ENCODE data around the gene FNIP1.

FNIP1 gene

GRCh38 chr5:131747180-131748105 lies 49.4 kb downstream of the FNIP1 start:
- no peak for TF ChIP-seq TAF1 (IDR thresholded peaks at IDR 0.05; ENCODE audit: low read depth)
- no peak for TF ChIP-seq RAD21 (IDR thresholded peaks at IDR 0.05; ENCODE audit: low read depth)
- TF ChIP-seq REST (IDR thresholded peaks at IDR 0.05; ENCODE audit: low read depth) = no peak

DNA sequence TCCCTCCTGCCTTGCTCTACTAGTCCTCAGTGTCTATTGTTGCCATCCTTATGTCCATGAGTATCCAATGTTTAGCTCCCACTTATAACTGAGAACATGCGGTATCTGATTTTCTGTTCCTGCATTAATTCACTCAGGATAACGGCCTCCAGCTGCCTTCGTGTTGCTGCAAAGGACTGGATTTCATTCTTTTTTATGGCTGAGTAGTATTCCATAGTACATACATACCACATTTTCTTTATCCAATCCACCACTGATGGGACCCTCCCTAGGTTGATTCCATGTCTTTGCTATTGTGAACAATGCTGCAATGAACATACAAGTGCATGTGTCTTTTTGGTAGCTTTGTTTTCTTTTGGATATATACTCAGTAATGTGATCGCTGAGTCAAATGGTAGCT lies 50.4 kb downstream of the FNIP1 start:
- TF ChIP-seq EP300 (IDR thresholded peaks at IDR 0.05; ENCODE audit: borderline replicate concordance) = no peak
- TF ChIP-seq REST (IDR thresholded peaks at IDR 0.05; ENCODE audit: low read depth) = no peak
- no peak for TF ChIP-seq YY1 (IDR thresholded peaks at IDR 0.05; ENCODE audit: low read depth)
- no peak for TF ChIP-seq NFIC (IDR thresholded peaks at IDR 0.05)
- TF ChIP-seq RAD21 (IDR thresholded peaks at IDR 0.05; ENCODE audit: low read depth) = no peak
- no peak for TF ChIP-seq MAX (IDR thresholded peaks at IDR 0.05)
- TF ChIP-seq TCF12 (IDR thresholded peaks at IDR 0.05; ENCODE audit: low read depth) = no peak
- no peak for TF ChIP-seq ZBTB7A (IDR thresholded peaks at IDR 0.05; ENCODE audit: low read depth)
- TF ChIP-seq USF1 (IDR thresholded peaks at IDR 0.05) = no peak
- no peak for TF ChIP-seq TAF1 (IDR thresholded peaks at IDR 0.05; ENCODE audit: low read depth)
- TF ChIP-seq TEAD4 (IDR thresholded peaks at IDR 0.05) = no peak
- no peak for TF ChIP-seq EGR1 (IDR thresholded peaks at IDR 0.05)
- TF ChIP-seq FOXM1 (IDR thresholded peaks at IDR 0.05; ENCODE audit: borderline replicate concordance, low read depth) = no peak
- TF ChIP-seq CREB1 (IDR thresholded peaks at IDR 0.05; ENCODE audit: low read depth) = no peak

GRCh38 chr5:131745703-131746102 lies 51.1 kb downstream of the FNIP1 start:
- TF ChIP-seq YY1 (IDR thresholded peaks at IDR 0.05; ENCODE audit: low read depth) = no peak
- TF ChIP-seq EGR1 (IDR thresholded peaks at IDR 0.05) = no peak
- no peak for TF ChIP-seq EP300 (IDR thresholded peaks at IDR 0.05; ENCODE audit: borderline replicate concordance)
- no peak for TF ChIP-seq ZBTB7A (IDR thresholded peaks at IDR 0.05; ENCODE audit: low read depth)
- TF ChIP-seq TAF1 (IDR thresholded peaks at IDR 0.05; ENCODE audit: low read depth) = no peak
- no peak for TF ChIP-seq TCF12 (IDR thresholded peaks at IDR 0.05; ENCODE audit: low read depth)
- TF ChIP-seq MAX (IDR thresholded peaks at IDR 0.05) = no peak
- TF ChIP-seq CREB1 (IDR thresholded peaks at IDR 0.05; ENCODE audit: low read depth) = no peak
- TF ChIP-seq FOXM1 (IDR thresholded peaks at IDR 0.05; ENCODE audit: borderline replicate concordance, low read depth) = no peak
- no peak for TF ChIP-seq RAD21 (IDR thresholded peaks at IDR 0.05; ENCODE audit: low read depth)
- no peak for TF ChIP-seq TEAD4 (IDR thresholded peaks at IDR 0.05)
- TF ChIP-seq USF1 (IDR thresholded peaks at IDR 0.05) = no peak
- no peak for TF ChIP-seq REST (IDR thresholded peaks at IDR 0.05; ENCODE audit: low read depth)

DNA sequence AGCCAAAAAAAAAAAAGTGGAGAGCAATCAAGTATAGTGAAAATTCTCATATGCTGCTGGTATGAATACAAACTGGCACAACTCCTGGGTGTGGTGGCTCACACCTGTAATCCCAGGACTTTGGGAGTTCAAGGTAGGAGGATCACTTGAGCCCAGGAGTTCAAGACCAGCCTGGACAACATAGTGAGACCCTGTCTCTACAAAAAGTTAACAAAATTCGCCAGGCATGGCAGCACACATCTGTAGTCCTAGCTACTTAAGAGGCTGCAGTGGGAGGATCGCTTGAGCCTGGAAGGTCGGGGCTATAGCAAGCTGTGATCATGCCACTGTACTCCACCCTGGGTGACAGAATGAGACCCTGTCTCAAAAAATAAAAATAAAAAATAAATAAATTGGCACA lies 51.7 kb downstream of the FNIP1 start:
- TF ChIP-seq NFIC (IDR thresholded peaks at IDR 0.05) = no peak
- TF ChIP-seq RAD21 (IDR thresholded peaks at IDR 0.05; ENCODE audit: low read depth) = no peak
- TF ChIP-seq CREB1 (IDR thresholded peaks at IDR 0.05; ENCODE audit: low read depth) = no peak
- no peak for TF ChIP-seq USF1 (IDR thresholded peaks at IDR 0.05)
- no peak for TF ChIP-seq EP300 (IDR thresholded peaks at IDR 0.05; ENCODE audit: borderline replicate concordance)
- no peak for TF ChIP-seq EGR1 (IDR thresholded peaks at IDR 0.05)
- TF ChIP-seq TAF1 (IDR thresholded peaks at IDR 0.05; ENCODE audit: low read depth) = no peak
- no peak for TF ChIP-seq FOXM1 (IDR thresholded peaks at IDR 0.05; ENCODE audit: borderline replicate concordance, low read depth)
- TF ChIP-seq REST (IDR thresholded peaks at IDR 0.05; ENCODE audit: low read depth) = no peak
- no peak for TF ChIP-seq TCF12 (IDR thresholded peaks at IDR 0.05; ENCODE audit: low read depth)
- TF ChIP-seq YY1 (IDR thresholded peaks at IDR 0.05; ENCODE audit: low read depth) = no peak
- no peak for TF ChIP-seq CEBPB (IDR thresholded peaks at IDR 0.05)
- TF ChIP-seq MAX (IDR thresholded peaks at IDR 0.05) = no peak
- TF ChIP-seq ZBTB7A (IDR thresholded peaks at IDR 0.05; ENCODE audit: low read depth) = no peak
